HCT116 (cell line): ENCODE measurements around the gene SYNE1.

ENCODE experiments used
- CTCF ChIP-seq, 3 experiments: fragments of 200-600 bp in 1 of 3; sonication (generic) in 1 of 3; IDR thresholded peaks in 2 of 3; conservative IDR thresholded peaks in 1 of 3; 2 replicates each; pipeline ENCODE4 v1.5.1; 2012 to 2017; ENCODE audit warnings: low read depth in 2 of 3, low read length in 2 of 3, antibody characterized with exemption in 1 of 3, borderline replicate concordance in 1 of 3, control low read depth in 1 of 3, mild to moderate bottlenecking in 1 of 3, mixed read lengths in 1 of 3, mixed run types in 1 of 3, moderate library complexity in 1 of 3; ENCODE audit not compliant: insufficient read depth in 1 of 3
- EZH2 ChIP-seq: fragments of 200-600 bp; sonication (generic); IDR thresholded peaks from 2 replicates; pipeline ENCODE4 v1.6.1; 2017; ENCODE audit warnings: antibody characterized with exemption, mixed run types
- FOSL1 ChIP-seq: IDR thresholded peaks from 2 replicates; pipeline ENCODE4 v1.6.1; 2012; ENCODE audit warnings: low read depth
- MAX ChIP-seq: IDR thresholded peaks from 2 replicates; pipeline ENCODE4 v1.6.1; 2012

DNA sequence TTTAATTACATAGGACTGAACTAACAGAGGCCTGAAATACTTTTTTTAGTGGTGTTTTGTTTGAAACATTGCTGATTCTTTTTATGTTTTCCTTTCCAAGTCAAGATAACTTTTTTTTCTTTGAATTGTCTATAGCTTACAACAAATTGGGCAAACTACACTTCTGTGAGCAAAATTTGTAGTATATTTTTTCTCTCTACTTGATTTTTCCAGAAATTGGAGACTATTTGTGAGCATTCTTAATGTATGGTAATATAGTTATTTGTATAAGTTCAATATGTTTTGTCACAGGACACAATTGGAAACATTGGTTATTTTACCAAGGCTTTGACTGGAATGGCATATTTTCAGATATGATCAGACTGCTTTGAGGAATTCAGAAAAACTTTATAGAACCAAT, 216.5 kb downstream of the SYNE1 start:
- TF ChIP-seq CTCF (IDR thresholded peaks at IDR 0.05 in 2 of 3, conservative IDR thresholded peaks at IDR 0.05 in 1 of 3; ENCODE audit: borderline replicate concordance in 1 of 3, insufficient read depth in 1 of 3, low read depth in 2 of 3, low read length in 2 of 3), result no peak
- TF ChIP-seq FOSL1, result no peak
- TF ChIP-seq EZH2, result no peak
- TF ChIP-seq MAX, result no peak
